NB4 (cell line): ENCODE data around the gene GLI3.

Experiments used
- CTCF ChIP-seq: IDR thresholded peaks from one replicate; pipeline ENCODE4 v1.5.1; 2012; ENCODE audit warnings: low read depth, low read length
- POLR2A ChIP-seq: IDR thresholded peaks from 2 replicates; pipeline ENCODE4 v1.6.1; 2011; ENCODE audit warnings: mild to moderate bottlenecking; ENCODE audit not compliant: insufficient read length; ENCODE audit errors: extremely low read depth

GRCh38 chr7:42152329-42153205 is 84.4 kb downstream of the GLI3 start:
- TF ChIP-seq POLR2A (no peak), CTCF (no peak)
